ENCODE data around the gene OR8S1.
A peak's percentile ranks its signal among the peaks of the same experiment; 100 is the strongest.
"Not testable (repeated sequence)": the region's sequence is repeated elsewhere in the genome, so short reads cannot be mapped to it uniquely, and the experiment has no call there.

Gene OR8S1, protein sequence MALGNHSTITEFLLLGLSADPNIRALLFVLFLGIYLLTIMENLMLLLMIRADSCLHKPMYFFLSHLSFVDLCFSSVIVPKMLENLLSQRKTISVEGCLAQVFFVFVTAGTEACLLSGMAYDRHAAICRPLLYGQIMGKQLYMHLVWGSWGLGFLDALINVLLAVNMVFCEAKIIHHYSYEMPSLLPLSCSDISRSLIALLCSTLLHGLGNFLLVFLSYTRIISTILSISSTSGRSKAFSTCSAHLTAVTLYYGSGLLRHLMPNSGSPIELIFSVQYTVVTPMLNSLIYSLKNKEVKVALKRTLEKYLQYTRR

DNA sequence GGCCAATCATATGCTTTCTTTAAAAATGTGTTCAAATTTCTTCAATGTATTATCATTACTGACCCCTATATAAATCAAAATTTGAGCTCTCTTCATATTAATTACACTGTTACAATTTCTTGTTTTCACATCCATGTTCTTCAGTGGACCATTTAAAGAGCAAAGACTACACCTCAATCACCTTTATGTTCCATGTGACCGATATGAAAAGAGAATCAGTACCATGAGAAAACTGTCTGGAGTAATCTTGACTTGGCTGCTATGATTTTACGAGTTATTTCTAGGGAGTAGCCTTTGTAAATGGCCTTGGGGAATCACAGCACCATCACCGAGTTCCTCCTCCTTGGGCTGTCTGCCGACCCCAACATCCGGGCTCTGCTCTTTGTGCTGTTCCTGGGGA, at the start of gene OR8S1:
OR8S1 (plus strand) TSS at position 301 of the 400 bp plus-strand sequence; CDS start at position 301, 0 bp downstream.
- no peak for DNase-seq

DNA sequence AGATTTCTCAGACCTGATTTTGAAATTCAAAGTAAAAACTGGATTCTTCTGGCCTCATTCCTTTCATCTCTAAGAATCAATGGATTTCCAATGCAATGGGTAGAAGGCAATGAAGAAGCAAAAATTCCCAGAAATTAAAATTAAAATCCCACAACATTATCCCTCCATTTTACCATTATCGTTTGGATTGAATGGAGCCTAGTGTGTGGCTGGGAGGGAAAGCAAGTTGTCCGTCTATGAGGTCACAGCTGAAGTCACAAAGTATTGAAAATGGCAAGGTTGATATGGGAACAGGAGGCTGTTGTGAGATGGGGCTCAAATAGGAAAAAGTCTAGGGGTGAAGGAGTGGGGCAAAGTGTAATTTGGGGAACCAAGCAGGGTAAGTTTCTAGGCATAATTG, 43.2 kb upstream of the OR8S1 start, which contains the start of gene C12orf54:
C12orf54 (plus strand) TSS at position 301 of the 400 bp plus-strand sequence. CDS start 799 bp downstream, outside the sequence.
- no peak for DNase-seq

DNA sequence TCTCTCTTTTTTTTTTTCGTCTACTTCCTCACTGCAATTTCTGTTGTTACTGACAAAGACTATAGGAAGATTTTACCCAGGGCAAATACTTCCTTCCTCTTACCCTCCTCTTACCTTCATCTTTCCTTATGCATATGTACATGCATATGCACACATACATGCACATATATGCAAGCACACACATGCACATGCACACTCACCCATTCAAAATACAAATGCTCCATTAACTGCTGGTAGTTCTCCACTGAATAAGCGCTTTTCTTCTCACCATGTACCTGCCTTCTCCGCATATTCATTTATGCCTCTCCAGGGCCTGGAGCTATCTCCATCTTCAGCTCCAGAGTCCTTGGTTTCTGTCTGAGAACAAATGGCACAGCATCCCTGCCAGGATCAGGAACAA, 42.5 kb upstream of the OR8S1 start:
- no peak for DNase-seq

DNA sequence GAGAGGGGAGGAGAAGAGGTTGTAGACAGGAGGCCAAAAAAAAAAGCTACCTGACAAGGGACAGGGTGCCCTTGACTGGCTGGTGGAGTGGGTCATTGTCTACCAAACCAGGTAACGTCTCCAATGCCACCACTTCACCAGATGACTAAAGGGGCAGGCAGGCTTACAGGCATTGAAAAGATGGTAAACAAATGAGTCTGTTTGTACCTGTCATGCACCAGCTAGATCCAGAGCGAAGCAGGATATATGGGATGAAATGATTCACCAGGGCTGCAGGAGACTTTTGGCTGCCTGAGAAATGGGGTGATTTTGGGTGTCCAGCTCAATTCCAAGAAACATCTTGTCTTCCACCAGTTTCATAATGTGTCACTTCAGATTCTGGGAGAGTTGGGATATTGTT, 39.2 kb upstream of the OR8S1 start:
- no peak for DNase-seq

DNA sequence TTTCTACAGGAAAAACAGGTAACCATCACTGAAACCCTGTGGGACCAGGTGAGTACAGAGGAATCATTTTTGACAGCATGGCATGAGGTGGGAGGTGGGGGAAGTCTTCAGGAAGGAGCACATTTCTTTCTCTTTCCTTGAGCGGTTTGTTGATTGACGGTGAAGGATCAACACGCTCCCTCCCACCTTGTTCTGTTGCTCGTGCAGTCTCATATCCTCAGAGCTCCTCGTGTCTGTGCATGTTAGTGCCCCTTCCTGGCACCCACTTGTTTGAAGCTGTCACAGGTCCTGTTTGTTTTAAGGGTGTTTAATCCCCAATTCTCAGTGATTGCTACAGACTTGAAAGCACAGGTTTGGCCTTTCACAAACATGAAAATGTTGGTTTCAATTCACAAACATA, 38.8 kb upstream of the OR8S1 start:
- no peak for DNase-seq

DNA sequence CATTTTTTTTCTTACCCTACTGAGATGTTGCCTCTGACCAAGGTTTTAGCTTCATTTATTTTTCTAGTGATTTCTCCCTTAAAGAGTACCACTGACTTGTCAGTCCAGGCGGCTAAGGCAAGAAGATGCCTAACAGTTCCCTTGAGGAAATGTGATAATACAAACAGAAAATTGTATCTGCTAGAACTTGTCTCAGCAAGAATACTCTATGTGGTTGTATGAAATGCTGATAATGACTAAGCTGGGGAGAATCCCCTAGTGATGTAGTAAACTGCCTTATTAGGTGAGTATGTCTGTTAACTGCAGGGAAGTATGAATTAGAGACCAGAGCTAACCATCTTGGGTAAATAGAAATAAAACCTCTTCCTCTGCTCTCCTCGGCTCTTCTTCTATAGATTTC, 36.4 kb upstream of the OR8S1 start:
- DNase-seq, result peak; percentile 61

DNA sequence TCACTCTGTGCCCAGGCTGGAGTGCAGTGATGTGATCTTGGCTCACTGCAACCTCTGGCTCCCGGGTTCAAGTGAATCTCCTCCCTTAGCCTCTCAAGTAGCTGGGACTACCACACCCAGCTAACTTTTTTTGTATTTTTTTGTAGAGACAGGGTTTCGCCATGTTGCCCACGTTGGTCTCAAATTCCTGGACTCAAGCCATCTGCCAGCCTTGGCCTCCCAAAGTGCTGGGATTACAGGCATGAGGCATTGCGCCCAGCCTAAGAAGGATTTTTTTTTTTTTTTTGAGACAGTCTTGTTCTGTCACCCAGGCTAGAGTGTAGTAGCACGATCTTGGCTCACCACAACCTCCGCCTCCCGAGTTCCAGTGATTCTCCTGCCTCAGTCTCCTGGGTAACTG, 36.0 kb upstream of the OR8S1 start:
- not testable (repeated sequence) for DNase-seq

DNA sequence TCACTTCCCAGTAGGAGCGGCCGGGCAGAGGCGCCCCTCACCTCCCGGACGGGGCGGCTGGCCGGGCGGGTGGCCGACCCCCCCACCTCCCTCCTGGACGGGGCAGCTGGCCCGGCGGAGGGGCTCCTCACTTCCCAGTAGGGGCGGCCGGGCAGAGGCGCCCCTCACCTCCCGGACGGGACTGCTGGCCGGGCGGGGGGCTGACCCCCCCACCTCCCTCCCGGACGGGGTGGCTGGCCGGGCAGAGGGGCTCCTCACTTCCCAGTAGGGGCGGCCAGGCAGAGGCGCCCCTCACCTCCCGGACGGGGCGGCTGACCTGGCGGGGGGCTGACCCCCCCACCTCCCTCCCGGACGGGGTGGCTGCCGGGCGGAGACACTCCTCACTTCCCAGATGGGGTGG, 25.2 kb upstream of the OR8S1 start:
- DNase-seq, result not testable (repeated sequence)

DNA sequence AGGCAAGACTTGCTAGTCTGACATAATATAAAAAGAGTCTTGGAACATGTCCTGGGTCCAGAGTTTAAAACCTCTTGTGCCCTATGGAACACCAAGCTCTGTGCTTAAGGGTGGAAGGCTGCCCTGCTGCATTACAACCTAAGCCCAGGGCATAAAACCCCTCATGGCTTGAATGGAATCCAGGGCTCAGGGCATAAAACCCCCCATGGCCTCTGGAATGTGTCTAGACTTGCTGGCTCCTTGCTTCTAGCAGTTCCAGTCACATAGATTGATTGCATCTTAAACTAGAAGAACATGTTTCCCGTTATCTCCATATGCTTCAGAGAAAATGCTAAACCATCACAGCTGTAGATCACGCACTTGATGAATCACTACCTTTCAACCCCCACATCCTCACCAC, 18.6 kb upstream of the OR8S1 start:
- DNase-seq, result not testable (repeated sequence)

DNA sequence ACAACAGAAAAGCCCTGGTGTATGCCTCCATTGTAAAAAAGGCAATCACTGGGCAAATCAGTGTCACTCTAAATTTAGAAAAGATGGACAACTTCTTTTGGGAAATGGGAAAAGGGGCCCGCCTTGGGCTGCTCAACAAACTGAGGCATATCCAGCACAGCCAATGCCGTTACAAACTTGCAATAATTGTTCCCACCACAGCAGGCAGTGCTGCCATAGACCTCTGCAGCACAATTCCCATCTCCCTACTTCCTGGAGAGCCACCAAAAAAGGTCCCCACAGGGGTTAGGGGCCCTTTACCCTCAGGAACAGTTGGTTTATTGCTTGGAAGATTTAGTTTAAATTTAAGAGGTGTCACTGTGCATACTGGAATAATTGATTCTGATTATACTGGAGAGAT, 16.4 kb upstream of the OR8S1 start:
- no peak for DNase-seq

DNA sequence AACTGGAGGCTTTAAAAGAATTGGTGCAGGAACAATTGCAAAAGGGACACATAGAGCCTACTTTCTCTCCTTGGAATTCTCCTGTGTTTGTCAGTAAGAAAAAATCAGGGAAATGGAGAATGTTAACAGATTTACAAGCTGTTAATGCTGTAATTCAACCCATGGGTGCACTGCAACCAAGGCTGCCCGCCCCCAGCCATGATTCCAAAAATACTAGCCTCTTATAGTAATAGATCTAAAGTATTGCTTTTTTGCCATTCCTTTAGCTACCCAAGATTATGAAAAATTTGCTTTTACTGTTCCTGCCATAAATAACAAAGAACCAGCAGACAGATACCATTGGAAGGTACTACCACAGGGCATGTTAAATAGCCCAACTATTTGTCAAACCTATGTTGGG, 15.3 kb upstream of the OR8S1 start:
- DNase-seq, result no peak

DNA sequence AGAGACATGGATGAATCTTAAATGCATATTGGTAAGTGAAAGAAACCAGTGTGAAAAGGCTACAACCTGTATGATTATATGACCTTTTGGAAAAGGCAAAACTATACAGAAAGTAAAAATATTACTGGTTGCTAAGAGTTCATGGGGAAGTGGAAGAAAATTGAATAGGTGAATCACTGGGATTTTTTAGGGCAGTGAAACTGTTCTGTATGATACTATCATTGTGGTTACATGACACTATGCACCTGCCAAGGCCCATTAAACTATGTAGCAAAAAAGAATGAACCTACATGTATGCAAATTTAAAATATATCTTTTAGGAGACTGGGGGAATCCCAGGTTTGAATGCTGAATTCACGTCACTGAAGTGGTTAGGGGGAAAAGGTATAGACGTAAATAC, 12.6 kb upstream of the OR8S1 start:
- no peak for DNase-seq

DNA sequence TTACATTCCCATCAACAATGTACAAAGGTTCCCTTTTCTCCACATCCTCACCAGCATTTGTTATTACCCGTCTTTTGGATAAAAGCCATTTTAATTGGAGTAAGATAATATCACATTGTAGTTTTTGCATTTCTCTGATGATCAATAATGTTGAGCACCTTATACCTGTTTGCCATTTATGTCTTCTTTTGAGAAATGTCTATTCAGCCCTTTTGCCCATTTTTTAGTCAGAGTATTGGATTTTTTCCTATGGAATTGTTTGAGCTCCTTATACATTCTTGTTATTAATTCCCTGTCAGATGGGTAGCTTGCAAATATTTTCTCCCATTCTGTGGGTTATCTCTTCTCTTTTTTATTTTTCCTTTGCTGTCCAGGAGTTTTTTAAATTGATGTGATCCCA, 10.7 kb upstream of the OR8S1 start:
- DNase-seq, result no peak

DNA sequence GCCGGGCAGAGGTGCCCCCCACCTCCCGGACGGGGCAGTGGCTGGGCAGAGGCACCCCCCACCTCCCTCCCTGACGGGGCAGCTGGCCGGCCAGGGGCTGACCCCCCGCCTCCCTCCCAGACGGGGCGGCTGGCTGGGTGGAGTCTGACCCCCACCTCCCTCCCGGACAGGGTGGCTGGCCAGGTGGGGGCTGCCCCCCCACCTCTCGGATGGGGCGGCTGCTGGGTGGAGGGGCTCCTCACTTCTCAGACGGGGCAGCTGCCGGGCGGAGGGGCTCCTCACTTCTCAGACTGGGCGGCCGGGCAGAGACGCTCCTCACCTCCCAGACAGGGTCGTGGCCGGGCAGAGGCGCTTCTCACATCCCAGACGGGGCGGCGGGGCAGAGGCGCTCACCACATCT, 5.1 kb upstream of the OR8S1 start:
- not testable (repeated sequence) for DNase-seq

DNA sequence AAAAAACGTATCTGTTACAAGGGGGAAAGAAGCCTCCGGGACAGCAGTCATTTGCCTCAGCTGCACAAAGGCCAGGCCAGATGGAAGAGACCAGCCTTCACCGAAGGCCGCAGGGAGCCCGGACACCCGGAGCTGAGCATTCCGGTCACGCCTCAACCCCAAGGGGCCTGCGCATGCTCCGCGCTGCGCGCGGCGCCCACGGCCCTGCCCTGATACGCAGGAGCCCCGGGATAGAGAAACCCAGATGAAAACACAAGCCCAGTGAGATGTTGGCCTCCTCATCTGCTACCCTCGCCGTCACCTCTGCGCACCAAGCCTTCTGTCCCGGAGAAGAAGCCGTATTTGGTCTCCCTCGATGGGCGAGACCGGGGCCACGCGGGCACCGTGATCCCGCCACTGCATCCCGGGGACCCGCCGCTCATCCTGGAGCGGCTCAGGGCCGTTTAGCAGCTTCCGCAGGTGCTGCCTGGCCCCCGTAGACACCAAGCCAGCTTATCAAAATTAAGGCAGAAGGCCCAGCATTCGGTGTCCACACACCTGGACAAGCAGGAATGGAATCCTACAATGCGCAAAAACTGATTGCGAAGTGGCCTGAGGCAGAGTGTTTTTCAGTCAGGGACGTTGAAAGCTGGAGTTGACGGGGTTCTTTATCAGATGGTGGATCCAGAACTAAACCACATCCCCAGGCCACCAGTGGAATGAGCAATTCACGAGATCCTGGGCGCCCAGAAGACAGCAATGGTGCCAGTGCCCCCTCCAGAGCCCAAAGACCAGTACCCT, 2.6 kb downstream of the OR8S1 start:
- no peak for DNase-seq

DNA sequence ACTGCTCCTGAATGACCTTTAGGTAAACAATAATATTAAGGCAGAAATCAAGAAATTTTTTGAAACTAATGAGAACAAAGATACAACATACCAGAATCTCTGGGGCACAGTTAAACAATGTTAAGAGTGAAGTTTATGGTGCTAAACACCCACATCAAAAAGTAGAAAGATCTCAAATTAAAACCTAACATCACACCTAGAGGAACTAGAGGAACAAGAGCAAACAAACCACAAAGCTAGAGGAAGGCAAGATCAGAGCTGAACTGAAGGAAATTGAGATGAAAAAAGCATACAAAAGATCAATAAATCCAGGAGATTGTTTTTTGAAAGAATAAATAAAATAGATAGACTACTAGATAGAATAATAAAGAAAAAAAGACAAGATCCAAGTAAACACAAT, 7.2 kb downstream of the OR8S1 start:
- no peak for DNase-seq

DNA sequence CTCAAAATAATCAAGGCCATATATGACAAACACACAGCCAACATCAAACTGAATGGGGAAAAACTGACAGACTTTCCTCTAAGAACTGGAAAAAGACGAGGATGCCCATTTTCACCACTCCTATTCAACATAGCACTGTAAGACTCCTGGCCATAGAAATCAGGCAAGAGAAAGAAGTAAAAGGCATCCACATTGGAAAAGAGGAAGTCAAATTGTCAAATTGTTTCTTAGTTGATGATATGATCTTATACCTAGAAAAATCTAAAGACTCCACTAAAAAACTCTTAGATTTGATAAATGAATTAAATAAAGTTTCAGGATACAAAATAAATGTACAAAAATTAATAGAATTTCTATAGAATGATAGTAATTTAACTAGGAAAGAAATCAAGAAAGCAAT, 11.2 kb downstream of the OR8S1 start:
- DNase-seq, result peak; percentile 55

DNA sequence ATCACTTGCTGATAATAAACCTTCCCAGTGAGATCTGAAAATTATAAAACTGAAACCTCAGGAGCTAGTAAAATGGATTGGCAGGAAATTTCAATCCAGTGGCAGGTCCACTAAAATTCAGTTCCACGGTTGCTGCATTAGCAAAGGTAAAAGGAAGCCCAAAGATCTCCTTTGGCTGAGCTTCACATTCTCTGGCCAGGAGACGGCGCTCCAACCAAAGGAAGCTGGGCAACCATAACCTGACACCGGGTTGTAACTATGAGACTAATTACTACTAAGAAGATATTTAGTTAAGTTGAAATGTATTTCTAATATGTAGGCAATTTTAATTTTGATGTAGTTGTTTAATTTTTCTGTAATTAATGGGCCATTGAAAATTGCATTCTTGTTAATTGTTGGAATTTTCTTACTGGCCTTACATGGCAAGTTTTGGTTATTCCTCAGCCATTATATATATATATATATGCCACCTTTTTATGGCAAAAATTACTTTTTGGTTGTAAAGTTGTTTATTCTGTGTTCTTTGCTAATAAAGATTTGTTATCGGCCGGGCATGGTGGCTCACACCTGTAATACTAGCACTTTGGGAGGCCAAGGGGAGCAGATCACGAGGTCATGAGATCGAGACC, 17.0 kb downstream of the OR8S1 start:
- peak; percentile 84 for DNase-seq

DNA sequence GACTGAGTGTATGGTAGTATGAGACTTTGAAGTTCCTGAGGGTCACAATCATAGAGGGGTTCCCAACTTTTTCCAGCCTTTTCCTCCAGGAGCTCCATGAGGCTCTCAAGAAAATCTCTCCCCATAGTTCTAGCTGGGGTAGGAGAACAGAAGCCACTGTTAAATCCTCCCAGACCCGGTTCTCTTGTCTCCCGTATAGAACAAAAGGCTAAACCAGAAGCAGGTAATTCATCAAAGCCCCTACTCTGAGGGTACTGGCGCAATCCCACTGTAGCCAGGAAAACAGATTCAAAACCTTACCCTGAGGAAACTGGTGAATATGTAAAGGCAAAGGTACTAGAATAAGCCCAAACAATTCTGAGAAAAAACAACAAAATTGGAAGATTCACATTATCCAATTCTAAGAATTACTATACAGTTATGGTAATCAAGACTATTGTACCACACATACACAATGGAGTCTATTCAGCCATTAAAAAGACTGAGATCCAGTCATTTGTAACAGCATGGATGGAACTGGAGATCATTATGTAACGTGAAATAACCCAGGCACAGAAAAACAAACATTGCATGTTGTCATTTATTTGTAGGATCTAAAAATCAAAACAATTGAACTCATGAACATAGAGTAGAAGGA, 20.5 kb downstream of the OR8S1 start:
- DNase-seq, result no peak

DNA sequence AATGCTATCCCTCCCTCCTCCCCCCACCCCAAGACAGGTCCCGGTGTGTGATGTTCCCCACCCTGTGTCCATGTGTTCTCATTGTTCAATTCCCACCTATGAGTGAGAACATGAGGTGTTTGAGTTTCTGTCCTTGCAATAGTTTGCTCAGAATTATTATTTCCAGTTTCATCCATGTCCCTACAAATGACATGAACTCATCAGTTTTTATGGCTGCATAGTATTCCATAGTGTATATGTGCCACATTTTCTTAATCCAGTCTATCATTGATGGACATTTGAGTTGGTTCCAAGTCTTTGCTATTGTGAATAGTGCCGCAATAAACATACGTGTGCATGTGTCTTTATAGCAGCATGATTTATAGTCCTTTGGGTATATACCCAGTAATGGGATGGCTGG, 21.6 kb downstream of the OR8S1 start:
- not testable (repeated sequence) for DNase-seq

DNA sequence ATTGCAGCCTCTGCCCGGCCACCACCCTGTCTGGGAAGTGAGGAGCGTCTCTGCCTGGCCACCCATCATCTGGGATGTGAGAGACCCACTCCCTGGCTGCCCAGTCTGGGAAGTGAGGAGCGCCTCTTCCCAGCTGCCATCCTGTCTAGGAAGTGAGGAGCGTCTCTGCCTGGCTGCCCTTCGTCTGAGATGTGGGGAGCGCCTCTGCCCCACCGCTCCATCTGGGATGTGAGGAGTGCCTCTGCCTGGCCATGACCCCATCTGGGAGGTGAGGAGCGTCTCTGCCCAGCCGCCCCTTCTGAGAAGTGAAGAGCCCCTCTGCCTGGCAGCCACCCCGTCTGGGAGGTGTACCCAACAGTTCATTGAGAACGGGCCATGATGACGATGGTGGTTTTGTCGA, 26.2 kb downstream of the OR8S1 start:
- DNase-seq, result not testable (repeated sequence)

DNA sequence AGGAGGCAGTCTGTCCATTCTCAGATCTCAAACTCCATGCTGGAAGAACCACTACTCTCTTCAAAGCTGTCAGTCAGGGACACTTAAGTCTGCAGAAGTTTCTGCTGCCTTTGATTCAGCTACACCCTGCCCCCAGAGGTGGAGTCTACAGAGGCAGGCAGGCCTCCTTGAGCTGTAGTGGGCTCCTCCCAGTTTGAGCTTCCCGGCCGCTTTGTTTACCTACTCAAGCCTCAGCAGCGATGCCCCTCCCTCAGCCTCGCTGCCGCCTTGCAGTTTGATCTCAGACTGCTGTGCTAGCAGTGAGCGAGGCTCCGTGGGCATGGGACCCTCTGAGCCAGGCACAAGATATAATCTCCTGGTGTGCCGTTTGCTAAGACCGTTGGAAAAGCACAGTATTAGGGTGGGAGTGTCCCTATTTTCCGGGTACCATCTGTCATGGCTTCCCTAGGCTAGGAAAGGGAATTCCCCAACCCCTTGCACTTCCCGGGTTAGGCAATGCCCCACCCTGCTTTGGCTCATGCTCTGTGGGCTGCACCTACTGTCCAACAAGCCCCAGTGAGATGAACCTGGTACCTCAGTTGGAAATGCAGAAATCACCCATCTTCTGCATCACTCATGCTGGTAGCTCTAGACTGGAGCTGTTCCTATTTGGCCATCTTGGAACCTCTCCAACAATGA, 28.4 kb downstream of the OR8S1 start:
- not testable (repeated sequence) for DNase-seq

DNA sequence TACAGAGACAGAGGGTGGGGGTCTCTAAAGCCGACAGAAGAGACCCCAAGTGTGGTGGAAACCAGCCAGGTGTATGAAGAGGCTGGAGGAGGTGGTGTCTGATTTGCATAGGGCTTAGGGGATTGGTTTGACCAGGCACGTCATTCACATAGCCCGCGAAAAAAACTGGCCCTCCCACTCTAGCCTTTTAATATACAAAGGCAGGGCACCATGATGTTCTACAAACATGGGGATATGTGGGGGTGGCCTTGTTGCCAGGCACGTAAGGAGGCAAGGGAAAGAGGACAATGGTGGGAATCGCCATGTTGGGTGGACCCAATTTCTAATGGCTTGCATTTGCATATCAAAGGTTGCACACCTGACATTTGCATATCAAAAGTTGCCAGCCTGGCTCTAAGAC, 31.2 kb downstream of the OR8S1 start:
- DNase-seq, result no peak

Data from OCI-M1 (cell line).